ENCODE measurements around the gene MACROH2A1.

The MACROH2A1 gene

DNA sequence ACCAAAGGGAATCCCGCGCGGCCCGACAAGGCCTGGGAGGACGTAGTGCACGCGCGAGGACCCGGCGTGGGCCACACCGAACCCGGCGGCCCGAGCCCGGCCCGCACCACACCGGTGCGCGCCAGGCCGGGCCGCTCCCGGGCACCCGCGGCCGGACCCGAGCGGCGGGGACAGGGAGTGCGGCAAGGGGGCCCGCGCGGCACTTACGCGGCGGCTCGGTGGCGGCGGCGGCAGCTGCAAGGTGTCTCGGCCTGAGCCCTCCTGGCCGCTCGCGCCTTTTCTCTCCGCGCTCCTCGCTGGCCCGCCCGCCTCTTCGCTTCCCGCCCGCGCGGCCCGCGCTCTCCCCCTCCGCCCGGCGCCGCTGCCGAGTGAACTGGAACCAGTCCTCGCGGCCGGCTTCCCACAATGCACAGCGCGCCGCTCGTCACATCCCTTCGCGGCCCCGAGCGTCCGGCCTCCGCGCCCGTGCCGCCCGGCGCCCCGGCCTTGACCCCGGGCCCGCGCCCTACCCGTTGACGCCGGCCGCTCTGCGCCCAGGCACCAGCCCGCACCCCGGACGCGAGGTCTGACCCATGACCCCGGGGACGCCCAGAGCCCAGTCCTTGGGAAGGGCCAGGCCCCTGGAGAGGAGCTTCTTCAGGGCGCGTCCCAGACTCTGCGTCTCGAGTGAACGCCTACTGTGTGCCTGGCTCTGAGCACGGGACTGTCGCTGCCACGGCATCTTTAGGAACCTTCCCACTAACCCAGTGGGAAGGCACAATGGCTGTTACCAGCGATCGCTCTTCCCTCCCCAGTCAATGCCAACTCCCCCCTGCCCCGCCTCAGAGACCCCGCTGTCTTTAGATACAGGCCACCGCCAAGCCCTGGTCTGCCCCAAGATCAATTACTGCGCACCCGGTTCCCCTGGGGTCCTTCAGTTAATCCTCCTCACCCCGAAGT, at the start of gene MACROH2A1:
TSS of gene MACROH2A1 (minus strand) at position 377 of the 939 bp plus-strand sequence. CDS start 10,138 bp downstream, outside the sequence.
- peak; percentile 77 for DNase-seq

GRCh38 chr5:135448071-135448739, 49.2 kb upstream of the MACROH2A1 start:
- no peak for DNase-seq

DNA sequence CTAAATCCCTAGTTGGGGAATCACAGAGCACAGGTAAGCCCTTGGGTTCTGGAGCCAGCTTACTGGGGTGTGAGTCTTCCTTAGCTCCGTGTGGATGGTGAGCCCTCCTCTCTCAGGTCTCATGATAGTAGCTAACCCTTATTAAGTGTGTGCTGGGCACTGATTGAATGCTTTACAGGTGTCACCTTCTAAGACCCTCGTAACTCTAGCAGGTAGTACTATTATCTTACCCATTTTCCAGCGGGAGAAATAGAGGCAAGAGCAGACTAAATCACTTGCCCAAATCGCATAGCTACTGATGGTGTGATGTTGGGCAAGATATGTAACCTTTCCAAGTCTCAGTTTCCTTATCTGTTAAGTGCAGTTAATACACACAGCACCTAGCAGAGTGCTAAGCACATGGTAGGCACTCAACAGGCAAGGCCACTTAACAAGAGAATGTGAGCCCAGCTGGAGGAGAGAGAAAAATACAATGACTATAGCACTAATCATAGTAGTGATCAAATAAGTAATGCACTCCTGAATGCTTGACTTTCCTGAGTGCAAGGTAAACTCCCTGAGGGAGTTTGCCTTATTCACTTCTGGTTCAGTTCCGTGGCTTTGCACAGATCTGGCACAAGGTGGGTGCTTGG, 48.4 kb upstream of the MACROH2A1 start, which contains the start of gene DCANP1:
TSS of gene DCANP1 (minus strand) at position 51 of the 632 bp plus-strand sequence. CDS start 240 bp downstream, outside the sequence.
- no peak for DNase-seq

DNA sequence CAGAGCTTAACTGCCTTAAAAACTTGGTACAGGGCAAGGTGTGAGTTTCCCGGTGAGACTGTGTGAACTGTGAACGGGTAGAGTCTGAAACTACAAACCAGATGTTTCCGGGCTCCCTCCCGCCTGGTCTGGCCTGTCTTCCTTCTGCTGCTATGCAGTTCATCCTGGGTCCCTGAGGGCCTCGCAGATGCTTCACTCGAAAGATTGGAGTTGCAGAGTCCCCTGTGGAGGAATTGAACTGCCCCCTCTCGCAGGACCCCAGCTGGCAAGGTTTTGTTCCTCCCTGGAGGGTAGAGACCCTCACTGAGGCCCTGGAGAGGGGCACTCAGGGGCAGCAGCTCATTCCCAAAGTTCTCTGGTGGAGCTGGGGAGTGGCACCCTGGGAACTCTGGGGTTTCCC, 47.6 kb upstream of the MACROH2A1 start:
- DNase-seq, result no peak

DNA sequence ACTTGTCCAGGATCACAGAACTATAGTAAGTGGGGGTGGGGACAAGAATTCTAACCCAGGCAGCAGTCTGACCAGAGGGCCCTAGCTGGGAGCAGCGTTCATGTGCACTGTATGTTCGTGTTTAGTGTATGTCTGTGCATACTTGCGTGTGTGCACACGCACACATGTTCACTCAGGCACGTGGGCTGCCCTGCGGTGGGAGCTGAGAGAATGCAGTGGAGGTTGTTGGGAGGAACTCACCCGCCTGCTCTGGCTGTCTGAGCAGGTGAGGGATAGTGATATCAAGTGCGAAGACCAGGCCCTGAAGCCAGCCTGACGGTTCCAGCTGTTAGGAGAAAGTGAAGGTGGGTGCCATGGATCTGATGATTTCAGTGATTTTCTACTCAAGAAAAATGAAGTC, 47.2 kb upstream of the MACROH2A1 start:
- DNase-seq, result no peak

- DNase-seq, result no peak
Observed at GRCh38 chr5:135445306-135445985, 46.4 kb upstream of the MACROH2A1 start.

DNA sequence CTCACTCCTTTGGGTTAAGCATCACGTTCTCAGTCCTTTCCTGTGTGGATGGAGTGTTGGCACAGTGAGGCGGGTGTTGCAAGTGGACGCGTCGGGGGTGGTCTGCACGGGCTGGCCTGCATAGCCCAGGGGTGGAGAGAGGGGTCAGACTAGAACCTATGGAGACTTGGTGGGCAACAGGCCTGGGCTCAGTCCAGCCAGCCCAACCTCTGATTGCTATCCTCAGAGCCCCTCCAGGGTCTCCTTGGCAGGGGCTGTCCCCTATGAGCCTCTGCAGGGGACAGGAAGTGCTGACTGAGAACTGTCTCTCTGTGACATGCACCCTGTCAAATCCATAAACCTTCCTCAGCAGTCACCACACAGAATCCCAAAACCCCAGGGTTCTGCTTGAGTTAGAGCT, 45.9 kb upstream of the MACROH2A1 start:
- DNase-seq, result no peak

DNA sequence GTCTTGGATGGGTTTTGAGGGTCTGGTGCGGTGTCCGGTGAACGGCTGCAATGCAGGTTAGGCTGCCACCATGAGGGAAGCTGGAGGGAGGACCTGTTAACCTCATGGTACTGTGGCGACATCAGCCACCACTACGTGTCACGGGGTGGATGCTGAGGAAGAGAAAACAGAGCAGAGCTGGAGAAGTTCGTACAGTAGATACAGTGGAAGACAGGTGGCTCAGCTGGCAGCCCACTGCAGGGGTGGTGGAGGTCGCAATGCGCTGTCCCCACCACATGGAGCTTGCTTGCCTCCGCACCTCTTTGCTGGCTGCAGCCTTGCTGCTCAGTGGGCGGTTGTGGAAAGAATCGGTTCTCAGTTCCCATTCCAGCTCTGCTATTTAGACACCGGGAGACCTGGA, 45.3 kb upstream of the MACROH2A1 start:
- no peak for DNase-seq

GRCh38 chr5:135443161-135443960, 44.3 kb upstream of the MACROH2A1 start:
- no peak for DNase-seq

- DNase-seq, result no peak
Observed at GRCh38 chr5:135442431-135443160, 43.6 kb upstream of the MACROH2A1 start.

GRCh38 chr5:135441919-135442318, 42.9 kb upstream of the MACROH2A1 start:
- DNase-seq, result no peak

- DNase-seq, result no peak
Observed at GRCh38 chr5:135441350-135441831, 42.4 kb upstream of the MACROH2A1 start.

DNA sequence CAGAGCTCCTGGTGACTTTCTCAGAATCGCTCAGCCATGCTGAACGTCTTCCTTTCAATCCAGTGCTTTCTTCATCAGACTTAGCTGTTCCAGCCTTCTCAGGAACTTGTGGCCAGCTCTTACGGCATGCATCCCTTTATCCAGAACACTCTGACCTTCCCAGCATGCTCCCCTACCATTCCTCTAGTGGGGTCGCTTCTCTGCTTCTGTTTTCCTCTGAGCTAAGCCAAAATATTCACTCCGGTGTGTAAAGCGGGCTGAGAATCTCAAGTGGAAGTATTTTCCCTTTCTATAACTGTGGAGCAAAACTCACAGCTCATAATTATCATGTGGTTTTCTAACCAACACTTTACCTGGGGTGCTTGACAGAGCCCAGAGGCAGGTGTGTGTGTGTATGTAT, 41.9 kb upstream of the MACROH2A1 start:
- no peak for DNase-seq

DNA sequence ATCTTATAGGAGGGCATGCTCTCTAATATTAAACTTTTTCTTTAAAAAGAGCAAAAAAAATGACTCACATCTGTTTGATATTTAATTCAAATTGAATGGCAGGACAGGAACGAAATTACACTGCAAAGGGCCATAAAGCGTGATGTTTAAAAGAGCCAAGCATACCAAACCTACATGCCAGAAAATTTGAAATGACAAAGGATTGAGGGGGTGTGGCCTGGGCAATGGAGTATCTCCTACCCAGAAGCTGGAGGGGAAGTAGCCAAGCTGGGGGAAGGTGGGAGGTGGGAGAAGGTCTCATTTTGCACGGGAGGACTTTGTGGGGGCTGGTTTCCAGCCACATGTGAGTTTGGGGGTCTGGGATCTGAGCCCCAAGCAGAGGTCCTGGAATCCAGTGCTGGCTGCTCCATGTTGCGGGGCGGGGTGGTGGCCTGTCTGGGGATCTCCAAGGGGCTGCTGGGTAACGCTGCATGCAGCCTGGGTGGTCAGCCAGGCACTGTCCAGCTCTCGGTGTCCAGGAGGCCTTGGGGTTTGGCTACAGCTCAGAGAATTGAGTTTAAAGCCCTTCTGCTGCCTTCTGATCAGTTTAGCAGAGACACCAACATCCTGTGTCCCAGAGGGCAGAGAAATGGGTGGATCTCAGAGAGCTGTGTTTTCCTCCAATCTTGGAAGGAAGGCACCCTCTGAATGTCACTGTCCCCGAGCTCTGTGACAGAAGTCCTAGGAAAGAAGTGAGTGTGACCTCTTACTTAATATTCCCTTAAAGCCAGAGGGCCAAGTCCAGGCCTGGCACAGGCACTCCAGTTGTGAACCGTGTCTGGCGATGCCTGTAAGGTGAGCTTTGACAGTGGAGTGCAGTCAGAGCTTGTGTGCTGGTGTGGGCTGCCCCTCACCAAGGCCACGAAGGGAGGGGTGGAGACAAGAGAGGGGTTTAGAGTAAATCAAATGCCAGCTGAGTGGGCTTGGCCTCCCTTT, 40.5 kb upstream of the MACROH2A1 start:
- no peak for DNase-seq

DNA sequence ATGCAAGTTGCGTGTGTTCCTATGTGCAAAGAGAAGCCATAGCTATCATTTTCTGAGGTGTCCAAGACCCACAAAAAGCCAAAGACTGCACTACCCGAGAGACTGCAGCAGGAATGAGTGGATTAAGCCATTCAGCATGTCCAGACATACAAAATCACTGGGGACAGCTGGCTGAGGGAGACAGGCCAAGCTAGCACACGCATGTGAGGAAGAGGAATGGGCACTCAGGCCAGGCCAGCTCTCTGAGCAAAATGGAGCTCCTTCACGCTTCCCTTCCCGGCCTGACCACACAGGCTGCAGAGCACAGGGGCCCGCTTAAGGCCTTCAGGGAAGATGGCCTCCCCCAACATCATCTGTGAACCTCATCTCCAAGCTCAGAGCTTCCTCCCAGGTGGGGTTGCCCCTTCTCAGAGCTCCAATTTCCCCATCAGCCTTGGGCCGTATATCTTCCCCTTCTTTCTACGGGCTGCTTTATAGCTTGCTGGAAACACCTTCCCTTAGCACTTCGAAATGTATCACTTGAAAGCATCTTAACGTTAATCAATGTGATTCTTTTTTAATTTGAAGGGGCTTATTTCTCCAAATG, 39.7 kb upstream of the MACROH2A1 start:
- DNase-seq, result no peak

DNA sequence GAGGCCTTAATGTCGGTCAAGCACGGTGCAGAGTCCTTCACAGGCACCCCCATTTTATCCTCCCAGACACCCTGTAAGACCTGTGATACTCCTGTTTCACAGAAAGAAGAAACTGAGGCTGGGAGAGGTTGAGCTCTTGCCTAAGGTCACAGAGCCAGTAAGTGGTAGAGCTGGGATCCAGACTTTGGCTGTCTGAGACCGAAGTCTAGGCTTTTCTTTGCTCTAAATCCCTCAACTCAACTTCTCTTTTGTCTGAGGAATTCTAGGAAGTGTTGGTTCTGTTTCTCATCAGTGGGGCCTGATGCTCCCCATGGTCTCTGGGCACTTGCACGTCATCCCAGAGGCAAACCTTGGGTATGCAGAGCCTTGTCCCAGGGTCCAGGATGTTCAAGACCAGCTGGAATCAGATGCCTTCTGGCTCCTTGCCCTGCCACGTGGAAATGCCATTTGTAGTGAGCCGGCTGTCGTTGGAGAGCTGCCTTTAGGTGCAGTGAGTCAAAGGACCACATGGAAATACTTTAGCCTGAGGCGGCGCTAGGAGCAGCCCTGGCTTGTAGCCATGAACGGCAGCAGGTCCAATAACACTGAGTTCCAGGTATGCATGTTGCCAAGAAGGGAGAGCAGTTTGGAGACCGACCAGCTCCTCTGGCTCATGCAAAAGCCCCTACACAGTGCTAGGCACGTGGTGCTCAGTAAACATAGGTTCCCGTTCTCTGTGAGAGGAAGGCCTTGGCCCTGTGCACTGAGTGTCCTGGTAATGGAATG, 38.9 kb upstream of the MACROH2A1 start:
- no peak for DNase-seq

- DNase-seq, result no peak
Observed at GRCh38 chr5:135437422-135437795, 38.4 kb upstream of the MACROH2A1 start.

DNA sequence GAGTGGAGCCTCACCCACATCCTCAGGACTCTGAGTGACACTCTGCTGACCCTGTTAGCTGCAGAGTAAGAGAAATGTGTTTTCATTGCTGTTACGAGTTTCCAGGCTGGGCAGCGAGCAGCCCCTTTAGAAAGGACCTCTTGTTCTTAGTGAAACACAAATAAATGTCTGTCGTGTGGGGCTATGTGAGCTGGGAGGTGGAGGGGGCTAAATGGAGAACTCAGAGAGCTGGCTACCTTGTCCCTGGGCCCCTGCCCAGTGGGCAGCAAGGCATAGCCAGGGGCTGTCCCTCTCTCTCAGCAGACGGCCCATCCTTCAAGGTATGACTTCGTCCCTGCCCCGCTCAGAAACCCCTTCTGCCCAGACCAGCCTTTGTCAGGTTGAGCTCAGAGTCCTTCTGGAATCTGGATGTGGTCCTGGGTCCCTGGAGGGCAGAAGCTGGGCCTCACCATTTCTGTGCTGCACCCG, 38.0 kb upstream of the MACROH2A1 start:
- DNase-seq, result no peak

Measured in 8988T (cell line).